GM21717 (cell line): Measurements from ENCODE around the gene PIAS3.
"Not testable (repeated sequence)": the region's sequence is repeated elsewhere in the genome, so short reads cannot be mapped to it uniquely, and the experiment has no call there.

ENCODE experiments used
- ATAC-seq: cut with Tn5 transposase; IDR thresholded peaks from one replicate; pipeline ENCODE4 v1.9.1; 2021; ENCODE audit warnings: mild to moderate bottlenecking, moderate library complexity; ENCODE audit not compliant: unreplicated experiment

The PIAS3 gene

DNA sequence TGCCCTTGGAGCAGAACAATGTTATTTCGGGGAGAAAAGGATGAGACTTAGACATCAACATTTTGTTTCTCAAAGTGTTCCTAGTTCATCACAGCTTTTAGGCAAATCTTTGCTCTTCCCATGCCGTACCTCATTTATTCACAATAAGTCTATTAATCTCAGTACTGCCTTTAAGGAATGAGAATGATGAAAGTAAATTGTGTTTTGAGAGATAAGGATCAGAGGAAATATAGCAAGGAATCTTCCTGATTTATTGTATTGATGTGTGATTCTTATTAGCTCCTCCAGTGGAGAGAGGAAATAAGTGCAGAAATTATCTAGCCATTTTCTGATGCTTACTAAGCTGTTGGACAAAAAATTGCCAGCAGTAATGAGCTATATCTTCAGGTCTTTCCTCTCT is 32.9 kb downstream of the PIAS3 start:
- ATAC-seq, result no peak

GRCh38 chr1:145824499-145824842 is 34.4 kb downstream of the PIAS3 start:
- ATAC-seq, result no peak

- peak; percentile 78 for ATAC-seq
Measured at GRCh38 chr1:145823565-145824498, 35.0 kb downstream of the PIAS3 start, which contains the start of the genes POLR3C and RNF115. Gene POLR3C, plus strand, starts transcription at chr1:145824200. Its CDS starts 1,577 bp downstream, at chr1:145825777. Gene RNF115, minus strand, starts transcription at chr1:145824095. Its CDS starts 222 bp downstream, at chr1:145823873.

DNA sequence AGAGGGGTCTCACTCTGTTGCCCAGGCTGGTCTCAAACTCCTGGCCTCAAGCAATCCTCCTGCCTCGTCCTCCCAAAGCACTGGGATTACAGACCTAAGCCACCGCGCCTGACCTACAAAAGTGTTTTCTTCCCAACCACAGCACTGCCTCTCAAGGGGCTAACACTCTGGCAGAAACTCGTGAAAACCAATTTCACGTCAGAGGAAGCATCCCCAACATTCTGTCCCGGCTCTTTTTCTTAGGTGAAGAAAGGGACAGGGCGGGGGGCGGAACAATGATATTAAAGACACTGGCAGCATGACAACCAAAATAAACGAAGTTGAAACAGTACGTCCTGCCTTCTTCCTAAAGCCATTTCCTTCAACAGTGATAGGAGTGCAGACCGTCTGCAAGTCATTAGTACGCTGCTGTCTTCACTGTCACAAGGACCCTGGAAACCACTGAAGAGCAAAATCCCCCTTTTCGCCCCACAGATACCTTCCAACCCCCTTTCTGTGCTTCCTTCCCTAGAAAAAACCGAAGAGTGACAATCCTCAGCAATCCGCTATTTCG is 36.0 kb downstream of the PIAS3 start:
- not testable (repeated sequence) for ATAC-seq

- not testable (repeated sequence) for ATAC-seq
Measured at GRCh38 chr1:145818095-145818494, 40.8 kb downstream of the PIAS3 start.

GRCh38 chr1:145812977-145813810 is 45.7 kb downstream of the PIAS3 start:
- not testable (repeated sequence) for ATAC-seq

GRCh38 chr1:145806844-145807243 is 52.0 kb downstream of the PIAS3 start:
- no peak for ATAC-seq

DNA sequence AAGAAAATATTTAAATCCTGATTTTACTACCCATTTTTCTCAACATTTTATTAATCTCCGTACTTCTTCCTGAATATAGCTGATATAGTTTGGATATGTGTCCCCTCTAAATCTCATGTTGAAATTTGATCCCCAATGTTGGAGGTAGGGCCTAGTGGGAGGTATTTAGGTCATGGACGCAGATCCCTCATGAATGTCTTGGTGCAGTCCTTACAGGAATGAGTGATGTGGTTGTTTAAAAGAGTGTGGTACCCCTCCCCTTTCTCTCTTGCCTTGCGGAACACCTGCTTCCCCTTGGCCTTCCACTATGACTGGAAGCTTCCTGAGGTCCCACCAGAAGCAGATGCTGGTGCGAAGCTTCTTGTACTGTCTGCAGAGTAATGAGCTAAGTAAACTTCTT is 52.5 kb downstream of the PIAS3 start:
- no peak for ATAC-seq

- no peak for ATAC-seq
Measured at GRCh38 chr1:145805057-145805456, 53.8 kb downstream of the PIAS3 start.

- ATAC-seq, result no peak
Measured at GRCh38 chr1:145804235-145805045, 54.4 kb downstream of the PIAS3 start.

DNA sequence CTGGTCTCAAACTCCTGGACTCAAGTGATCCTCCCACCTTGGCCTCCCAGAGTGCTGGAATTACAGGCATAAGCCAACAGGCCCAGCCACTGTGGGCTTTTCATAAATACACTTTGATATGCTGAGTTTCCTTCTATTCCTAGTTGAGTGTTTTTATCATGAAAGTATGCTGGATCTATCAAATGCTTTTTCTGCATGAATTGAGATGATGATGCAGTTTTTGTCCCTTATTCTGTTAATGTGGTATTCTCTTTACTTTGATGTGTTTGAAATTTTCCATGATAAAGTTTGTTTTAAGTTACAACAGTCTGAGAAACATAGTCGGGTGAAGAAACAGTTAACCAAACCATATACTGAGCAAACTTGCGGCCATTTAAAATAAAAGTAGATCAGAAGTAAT is 59.1 kb downstream of the PIAS3 start:
- ATAC-seq, result no peak
